Endometrium (tissue), 2 donors: ENCODE measurements around the gene TNF.
"Not testable (repeated sequence)": the region's sequence is repeated elsewhere in the genome, so short reads cannot be mapped to it uniquely, and the experiment has no call there.

Experiments
- FAIRE-seq: peaks from 2 replicates; lab custom pipeline; 2012; peaks lifted over from hg19 to GRCh38; lab: Jason Lieb, UNC
- donor health status: control.
- donor health status: control.

Gene TNF

DNA sequence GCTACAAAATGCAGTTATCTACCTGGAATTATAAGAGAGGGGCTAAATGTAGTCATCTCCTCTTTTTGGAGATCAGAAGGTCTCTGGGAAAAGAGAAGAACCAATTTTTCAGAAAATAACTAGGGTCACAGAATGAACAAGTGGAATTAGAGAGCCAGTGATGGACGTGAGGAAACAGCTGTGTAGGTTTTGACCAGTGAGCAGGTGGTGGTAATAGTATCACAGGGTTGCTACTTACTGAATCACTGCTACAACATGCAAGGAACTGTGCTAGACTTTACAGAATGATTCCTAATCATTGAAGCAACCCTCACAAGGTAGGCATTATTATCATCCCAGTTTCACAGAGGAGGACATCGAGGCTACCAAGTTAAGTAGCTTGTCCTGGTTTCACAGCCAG is 30.7 kb upstream of the TNF start:
- no peak for FAIRE-seq

DNA sequence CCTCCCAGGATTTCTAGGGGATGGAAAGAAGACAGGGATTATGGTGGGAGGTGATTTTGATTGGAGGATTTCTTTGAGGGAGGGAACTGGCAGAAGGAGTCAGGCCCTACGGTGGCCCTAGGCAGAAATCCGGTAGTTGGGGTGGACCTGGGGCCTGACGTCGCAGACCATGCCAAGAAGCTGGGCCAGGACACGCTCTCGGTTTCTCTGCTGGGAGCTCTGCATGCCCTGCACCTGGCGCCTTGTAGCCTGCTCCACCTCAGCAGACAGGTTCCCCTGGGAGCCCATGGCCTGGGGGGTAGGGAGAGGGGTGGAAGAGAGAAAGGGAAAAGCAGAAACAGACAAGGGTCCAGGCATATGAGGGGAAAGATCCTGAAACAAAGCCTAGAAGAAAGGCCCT is 30.1 kb upstream of the TNF start:
- no peak for FAIRE-seq

DNA sequence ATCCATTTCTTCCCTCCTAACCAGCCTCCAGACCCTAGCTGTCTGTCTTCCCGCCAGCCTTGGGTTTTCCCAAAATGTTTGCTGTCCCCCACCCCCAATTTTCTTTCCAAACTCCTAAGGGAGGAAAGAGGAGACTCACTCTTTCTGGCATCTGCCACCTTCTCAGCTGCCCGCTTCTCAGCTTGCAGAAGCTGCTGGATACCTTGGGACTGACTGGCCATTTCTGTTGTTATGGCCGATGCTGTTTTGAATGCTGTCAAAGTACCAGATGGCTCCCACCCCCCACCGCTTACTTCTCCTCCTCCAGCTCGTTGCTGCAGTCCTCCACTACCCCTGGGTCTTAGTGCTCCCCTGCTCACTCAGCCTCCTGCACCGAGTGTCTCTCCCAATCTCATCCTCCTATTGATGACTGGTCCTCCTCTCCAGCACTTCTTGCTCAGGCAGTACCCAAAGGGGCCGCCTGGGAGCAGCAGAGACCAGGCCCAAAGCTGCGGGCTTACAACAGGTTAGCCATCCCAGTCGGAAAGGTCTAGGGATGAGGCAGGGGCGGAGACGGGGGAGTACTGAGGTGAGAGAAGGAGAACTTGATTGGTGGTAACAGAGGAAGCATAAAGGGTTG is 28.9 kb upstream of the TNF start, which contains the start of gene ATP6V1G2:
ATP6V1G2 (minus strand) TSS at position 270 of the 619 bp plus-strand sequence; CDS start at position 221, 49 bp downstream.
- FAIRE-seq = no peak

DNA sequence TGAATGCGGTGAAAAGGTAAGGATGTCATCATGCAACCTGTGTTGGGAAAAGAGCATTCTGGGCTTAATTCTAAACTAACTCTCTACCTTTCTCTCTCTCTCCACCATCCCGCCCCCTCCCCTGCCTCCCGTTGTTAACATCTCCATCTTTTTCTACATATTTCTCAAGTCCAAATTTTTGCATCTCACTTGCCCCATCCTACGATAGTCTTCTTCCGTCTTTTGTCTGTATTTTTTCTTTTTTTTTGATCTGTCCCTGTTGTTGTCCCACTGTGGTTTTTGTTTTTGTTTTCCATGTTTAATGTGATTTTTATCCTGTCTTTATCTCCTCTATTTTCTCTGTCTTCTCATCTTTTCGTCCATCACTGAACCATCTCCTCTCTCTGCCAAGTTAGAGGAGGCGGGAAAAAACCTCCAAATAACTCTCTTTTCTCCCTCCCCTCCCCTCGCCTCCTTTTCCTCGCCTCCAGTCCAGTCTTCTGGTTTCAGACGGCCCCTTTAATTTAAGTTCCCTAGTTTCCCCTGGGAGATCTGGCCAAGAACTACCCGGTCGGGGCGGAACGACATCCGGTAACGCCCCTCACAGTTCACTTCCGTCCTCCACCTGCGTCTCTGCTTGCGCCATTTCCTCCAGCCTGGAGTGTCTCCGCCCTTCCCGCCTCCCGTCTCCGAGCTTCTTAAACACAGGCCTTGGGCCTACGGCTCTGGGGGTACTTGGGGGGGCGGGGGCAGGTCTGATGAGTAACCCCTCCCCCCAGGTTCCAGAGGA is 28.2 kb upstream of the TNF start, which contains the start of gene NFKBIL1:
NFKBIL1 (plus strand) TSS at position 651 of the 769 bp plus-strand sequence; CDS start at position 738, 87 bp downstream.
- FAIRE-seq = peak; percentile 76

DNA sequence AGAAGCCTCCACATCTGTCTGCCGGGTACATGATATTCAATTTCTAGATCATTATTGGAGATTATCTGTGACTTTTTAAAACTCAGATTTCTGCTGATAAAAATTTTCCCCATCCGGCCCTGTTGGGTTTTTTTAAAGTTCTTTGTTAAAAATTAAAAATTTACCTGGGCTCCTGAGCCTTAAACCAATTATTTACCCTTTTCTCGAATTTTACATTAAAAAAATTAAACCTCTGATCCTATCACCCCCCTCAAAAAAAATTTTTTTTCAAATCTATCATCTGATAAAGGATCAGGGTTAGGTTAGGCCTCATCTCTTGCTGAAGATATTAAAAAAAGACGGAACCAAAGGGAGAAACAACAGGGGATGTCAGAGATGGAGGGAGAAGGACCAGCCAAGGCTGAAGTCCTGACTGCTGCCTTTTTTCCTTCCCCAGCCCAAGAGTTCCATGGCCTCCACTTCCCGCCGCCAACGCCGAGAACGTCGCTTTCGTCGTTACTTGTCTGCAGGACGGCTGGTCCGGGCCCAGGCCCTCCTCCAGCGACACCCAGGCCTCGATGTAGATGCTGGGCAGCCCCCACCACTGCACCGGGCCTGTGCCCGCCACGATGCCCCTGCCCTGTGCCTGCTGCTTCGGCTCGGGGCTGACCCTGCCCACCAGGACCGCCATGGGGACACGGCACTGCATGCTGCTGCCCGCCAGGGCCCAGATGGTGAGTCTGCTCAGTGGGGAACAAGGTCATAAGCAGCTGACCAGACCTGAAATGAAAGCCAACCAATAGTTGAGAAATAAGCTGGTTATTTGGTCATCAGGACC is 27.4 kb upstream of the TNF start:
- no peak for FAIRE-seq

DNA sequence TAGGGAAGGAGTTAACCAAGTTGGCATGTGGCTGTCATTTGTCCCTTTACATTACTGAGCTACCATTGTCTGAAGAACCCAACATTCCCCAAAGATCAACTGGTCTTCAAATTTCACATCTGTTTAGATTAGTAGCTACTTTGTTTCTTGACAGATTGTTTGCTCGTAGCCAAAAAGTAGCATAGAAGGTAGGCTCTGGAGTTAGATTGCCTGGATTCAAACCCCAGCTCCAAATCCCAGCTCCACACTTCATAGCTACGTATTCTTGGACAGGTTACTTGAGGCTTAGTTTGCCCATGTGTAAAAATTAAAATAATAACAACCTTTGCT is 26.9 kb upstream of the TNF start:
- no peak for FAIRE-seq

DNA sequence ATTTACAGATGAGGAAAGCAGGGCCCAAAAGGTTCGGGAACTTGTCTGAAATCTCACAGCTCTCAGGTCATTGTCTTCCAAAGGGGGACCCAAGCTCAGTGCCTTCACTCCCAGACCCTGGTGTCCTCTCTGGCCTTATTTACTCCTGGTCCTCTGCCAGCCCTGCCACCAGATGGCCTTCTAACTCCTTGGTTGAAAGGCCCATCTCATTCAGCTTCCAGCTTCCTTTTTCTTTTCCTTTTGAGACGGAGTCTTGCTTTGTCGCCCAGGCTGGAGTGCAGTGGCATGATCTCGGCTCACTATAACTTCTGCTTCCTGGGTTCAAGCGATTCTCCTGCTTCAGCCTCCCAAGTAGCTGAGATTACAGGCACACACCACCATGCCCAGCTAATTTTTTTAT is 24.0 kb upstream of the TNF start:
- not testable (repeated sequence) for FAIRE-seq

DNA sequence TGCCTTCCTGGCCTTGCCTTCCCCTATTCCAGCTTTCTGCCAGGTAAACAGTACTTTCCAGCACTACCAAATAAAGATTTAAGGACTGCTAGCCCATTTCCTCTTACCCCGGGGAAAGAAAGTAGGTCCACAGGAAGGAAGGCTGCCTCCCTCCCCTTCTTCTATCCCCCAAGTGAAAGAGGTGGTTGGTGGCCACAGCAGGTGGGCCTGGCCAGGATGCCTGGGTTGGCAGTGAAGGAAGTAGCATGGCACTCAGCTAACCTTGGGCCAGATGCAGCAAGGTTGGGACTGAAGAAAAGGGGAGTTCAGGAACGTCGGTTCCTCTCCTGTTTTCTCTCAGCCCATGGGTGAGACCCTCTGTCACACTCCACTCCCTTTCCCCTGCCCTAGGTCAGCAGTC is 19.1 kb upstream of the TNF start:
- FAIRE-seq = no peak

DNA sequence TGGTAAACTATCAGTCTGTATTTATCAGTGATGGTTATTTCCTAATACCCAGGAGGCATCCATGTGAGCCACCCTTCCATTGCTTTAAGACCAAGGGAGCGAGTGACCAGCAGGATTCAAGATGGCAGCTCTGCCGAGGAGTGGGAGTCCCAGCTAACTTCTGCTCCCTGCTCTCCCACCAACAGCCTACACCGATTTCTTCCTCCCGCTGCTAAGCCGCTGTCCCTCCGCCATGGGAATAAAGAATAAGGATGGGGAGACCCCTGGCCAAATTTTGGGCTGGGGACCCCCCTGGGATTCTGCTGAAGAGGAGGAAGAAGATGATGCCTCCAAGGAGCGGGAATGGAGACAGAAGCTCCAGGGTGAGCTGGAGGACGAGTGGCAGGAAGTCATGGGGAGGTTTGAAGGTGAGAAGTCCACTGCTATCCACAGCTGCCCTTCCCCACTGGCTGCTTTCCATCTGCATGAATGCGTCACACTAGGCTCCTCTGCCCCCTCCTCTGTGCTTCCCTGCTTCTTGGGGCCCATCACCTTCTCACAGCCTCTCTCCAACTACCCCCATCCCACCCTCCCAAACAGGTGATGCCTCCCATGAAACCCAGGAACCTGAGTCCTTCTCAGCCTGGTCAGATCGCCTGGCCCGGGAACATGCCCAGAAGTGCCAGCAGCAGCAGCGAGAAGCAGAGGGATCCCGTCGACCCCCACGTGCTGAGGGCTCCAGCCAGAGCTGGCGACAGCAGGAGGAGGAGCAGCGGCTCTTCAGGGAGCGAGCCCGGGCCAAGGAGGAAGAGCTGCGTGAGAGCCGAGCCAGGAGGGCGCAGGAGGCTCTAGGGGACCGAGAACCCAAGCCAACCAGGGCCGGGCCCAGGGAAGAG is 17.7 kb upstream of the TNF start:
- FAIRE-seq = no peak

DNA sequence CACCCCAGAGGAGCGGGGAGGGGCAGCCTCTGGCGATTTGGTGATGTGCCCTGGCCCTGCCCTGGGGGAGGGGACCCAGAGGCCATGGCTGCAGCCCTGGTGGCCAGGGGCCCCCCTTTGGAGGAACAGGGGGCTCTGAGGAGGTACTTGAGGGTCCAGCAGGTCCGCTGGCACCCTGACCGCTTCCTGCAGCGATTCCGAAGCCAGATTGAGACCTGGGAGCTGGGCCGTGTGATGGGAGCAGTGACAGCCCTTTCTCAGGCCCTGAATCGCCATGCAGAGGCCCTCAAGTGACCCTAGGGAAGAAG is 17.1 kb upstream of the TNF start:
- FAIRE-seq = no peak

DNA sequence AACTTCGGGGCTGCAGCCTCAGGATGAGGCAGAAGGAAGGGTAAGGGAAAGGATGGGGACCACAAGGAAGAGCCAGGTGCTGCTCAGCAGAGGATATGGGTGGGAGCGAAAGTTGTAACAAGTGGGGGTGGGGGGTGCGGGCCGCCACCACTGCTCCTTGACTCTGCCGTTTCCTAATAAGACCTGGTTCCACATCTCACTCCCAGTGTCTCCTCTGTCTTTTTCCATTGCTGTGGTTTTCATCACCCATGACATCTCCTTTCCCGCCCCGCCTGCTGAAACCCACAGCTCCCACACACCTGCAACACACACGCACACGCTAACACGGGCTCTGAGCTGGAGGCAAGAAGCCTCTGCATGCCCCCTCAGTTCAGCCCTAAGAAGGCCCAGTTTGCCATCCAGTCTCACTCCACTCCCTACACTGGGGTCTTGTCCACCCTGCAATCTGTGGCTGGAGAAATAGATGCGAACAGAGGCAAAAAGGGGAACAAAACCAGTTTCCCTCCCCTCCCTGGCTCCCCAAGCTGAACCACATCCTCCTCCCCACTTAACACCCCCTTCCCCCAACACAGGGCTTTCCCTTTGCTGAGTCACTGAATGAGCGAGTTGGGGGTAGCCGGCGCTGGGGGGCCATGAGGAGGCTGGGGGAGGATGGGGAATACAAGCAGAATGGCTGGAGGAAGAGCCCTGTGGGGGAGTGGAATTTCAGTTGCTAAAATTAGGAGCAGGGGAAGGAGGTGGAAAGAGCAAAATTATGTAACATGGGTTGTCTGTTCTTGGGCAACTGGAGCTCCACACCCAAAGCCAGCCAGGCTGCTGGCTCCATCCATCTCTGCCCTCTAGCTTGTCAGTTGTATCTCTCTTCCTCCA is 16.5 kb upstream of the TNF start:
- FAIRE-seq = no peak

DNA sequence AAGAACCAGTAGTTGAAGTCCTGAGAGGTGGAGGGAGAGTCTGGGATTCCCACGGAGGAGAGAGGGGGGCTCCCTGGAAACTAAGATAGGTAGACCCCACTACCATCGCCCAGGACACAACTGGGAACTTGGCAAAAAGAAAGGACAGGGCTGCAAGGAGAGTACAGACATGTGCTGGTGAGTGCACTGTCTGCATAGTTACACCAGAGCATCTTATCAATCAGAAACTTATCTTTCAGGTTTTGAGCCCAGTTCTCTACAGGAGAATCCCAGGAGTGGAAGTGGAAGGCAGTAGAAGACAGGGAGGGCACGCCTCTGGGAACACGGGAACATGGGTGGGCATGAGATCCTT is 15.8 kb upstream of the TNF start:
- FAIRE-seq = no peak

DNA sequence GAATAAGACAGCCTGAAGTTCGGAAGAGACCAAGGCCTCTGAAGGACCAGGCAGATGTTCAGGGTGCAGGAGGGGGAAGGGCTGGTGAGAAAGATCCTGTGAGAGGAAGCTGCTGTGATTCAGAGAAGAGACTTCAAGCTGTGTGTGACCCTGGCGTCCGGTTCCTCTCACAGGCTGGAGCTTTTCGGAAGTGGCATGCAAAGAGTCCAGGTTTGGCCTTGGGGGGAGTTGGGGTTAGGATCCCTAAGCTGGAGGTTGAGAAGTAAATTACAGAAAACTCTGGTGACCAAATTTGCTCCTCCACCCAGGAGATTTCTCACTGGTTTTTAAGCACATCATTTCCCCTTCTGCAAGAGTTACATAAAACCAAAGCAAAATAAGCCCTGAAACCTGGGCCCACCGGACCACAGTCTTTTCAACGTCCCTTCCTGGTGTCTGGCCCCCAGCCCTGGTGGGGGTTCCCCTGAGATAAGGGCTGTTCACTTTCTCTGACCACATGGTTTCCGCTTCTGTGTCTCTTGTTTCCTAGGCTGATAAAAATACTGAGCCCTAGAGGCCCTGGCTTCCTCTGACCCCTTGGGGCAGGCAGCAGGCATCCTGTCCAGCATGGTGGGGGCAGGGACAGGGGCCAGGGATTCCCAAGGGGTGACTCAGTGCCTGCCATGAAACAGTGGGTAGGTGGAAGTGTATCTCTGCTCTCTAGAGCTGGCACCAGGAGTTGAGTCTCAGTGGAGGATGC is 15.2 kb upstream of the TNF start:
- FAIRE-seq = no peak

DNA sequence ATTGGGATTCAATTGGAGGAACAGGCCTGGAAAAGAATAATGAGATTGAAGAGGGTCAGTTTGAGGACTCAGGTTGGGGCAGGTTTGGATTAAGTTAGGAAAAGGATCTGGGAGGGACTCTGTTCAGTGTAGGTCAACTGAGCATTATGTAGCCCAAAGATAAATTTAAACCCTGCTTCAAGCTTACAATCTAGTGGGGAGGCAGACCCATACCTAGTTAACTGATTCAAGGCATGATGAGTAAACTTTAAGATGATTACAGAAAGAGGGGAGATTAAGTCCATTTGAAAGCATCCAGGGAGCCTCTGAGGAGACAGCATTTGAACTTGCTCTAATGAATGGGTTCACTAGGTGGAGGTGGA is 14.7 kb upstream of the TNF start:
- no peak for FAIRE-seq

DNA sequence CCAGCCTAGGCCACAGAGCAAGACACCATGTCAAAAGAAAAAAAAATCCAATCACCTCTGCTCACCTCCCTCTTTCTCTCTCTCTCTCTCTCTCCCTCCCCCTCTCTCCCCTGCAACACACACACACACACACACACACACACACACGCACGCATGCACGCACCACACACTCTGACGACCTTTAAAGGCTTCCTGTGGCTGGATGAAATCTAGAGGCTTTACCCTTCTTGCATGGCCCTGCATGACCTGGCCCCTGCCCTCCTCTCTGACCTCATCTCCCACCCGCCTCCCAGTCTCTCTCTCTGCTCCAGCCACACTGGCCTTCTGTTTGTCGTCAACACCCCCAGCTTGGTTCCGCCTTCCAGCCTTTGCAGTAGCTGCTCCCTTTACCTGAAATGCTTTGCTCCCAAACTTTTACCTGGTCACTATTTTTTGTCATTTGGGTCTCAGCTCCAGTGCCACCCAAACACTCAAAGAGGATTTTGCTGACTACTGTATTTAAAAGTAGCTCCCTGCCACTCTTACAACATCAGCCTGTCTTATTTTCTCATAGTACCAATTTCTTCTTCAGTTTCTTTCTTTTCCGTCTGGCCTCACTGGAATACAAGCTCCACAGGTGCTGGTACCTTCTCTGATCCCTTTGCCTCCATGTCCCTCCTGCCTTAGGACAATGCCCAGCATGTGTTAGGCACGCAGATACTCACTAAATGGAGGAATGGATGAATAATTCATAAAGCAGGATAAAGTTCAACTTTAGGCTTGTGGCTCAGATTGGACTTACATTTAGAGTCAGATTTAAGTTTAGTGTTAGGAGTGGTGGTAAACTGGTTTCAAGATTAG is 7.6 kb upstream of the TNF start:
- FAIRE-seq = no peak

DNA sequence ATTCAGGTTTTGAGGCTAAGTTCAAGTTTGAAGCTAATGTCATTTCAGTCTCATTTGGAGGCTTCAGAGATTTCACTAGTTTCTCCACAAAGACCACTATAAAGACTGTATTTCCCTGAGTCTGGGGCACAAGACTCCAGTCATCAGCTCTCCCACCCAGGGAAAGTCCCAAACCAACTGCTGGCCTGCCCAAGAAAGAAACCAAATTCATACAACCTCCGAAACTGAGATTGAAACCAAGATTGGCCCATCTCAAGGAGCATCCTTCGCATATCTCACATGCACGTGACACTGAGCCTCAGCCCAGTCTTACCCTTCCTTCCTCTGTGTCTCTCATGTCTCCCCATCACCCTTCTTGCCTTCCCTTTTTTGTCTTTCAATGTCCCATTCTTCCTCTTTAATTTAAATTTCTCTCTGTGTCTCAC is 6.8 kb upstream of the TNF start:
- no peak for FAIRE-seq

DNA sequence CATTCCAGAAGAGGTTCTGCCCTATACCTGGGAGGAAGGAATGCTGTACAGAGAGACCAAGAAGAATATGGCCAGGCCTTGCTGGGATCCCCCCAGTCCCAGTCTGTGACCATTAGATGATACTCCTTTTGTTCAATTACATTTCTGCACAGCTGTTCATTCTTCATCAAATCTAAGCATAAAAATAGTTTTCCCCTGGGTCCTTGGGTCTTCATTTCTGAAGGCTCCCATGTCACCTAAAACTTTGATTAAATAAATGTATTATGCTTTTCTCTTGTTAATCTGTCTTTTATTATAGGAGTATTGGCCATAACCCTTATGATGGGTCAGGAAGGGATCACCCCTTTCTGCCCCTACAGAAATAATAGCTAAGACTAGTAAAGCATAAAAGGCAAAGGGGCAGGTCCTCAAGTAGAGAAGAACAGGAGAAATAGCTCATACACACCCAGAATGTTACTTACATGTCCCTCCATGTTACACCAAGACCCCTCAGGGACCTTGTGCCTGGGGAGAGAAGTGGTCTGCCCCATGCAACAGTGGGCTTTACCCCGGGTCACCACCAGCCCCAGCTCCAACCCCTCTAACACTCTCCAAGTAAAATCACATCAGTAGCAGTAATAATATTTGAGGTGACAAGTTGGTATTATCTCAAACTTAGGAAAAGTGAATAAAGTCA is 5.4 kb upstream of the TNF start:
- FAIRE-seq = no peak

DNA sequence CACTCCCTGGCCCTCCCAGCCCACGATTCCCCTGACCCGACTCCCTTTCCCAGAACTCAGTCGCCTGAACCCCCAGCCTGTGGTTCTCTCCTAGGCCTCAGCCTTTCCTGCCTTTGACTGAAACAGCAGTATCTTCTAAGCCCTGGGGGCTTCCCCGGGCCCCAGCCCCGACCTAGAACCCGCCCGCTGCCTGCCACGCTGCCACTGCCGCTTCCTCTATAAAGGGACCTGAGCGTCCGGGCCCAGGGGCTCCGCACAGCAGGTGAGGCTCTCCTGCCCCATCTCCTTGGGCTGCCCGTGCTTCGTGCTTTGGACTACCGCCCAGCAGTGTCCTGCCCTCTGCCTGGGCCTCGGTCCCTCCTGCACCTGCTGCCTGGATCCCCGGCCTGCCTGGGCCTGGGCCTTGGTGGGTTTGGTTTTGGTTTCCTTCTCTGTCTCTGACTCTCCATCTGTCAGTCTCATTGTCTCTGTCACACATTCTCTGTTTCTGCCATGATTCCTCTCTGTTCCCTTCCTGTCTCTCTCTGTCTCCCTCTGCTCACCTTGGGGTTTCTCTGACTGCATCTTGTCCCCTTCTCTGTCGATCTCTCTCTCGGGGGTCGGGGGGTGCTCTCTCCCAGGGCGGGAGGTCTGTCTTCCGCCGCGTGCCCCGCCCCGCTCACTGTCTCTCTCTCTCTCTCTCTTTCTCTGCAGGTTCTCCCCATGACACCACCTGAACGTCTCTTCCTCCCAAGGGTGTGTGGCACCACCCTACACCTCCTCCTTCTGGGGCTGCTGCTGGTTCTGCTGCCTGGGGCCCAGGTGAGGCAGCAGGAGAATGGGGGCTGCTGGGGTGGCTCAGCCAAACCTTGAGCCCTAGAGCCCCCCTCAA is 3.1 kb upstream of the TNF start, which contains the start of gene LTA:
LTA (plus strand) TSS at position 249 of the 871 bp plus-strand sequence; CDS start at position 703, 454 bp downstream.
- no peak for FAIRE-seq
